ENCODE data around the gene KLRG1.

The KLRG1 gene

DNA sequence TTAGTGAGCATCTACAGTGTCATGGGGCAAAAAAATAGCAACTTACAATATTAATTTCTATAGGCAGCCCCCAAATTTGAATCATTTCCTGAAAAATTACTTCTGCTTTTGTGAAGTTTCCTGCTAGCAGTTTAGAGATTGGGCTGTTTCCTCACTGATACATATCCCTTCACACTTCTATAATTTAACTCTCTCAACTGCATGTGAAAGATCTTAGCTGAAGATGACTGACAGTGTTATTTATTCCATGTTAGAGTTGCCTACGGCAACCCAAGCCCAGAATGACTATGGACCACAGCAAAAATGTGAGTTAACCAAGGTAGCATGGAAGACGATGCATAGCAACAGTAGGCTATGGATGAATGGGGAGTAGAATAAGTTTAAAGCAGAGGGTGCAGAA, at the start of gene KLRG1:
KLRG1 (plus strand) TSS at position 134 of the 400 bp plus-strand sequence; CDS start at position 224, 90 bp downstream.
- TF ChIP-seq, protein P1, sequence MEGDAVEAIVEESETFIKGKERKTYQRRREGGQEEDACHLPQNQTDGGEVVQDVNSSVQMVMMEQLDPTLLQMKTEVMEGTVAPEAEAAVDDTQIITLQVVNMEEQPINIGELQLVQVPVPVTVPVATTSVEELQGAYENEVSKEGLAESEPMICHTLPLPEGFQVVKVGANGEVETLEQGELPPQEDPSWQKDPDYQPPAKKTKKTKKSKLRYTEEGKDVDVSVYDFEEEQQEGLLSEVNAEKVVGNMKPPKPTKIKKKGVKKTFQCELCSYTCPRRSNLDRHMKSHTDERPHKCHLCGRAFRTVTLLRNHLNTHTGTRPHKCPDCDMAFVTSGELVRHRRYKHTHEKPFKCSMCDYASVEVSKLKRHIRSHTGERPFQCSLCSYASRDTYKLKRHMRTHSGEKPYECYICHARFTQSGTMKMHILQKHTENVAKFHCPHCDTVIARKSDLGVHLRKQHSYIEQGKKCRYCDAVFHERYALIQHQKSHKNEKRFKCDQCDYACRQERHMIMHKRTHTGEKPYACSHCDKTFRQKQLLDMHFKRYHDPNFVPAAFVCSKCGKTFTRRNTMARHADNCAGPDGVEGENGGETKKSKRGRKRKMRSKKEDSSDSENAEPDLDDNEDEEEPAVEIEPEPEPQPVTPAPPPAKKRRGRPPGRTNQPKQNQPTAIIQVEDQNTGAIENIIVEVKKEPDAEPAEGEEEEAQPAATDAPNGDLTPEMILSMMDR (IDR thresholded peaks at IDR 0.05; ENCODE audit: low read depth, low read length) = no peak
- no peak for DNase-seq (ENCODE audit: extremely low read depth, low read depth)

DNA sequence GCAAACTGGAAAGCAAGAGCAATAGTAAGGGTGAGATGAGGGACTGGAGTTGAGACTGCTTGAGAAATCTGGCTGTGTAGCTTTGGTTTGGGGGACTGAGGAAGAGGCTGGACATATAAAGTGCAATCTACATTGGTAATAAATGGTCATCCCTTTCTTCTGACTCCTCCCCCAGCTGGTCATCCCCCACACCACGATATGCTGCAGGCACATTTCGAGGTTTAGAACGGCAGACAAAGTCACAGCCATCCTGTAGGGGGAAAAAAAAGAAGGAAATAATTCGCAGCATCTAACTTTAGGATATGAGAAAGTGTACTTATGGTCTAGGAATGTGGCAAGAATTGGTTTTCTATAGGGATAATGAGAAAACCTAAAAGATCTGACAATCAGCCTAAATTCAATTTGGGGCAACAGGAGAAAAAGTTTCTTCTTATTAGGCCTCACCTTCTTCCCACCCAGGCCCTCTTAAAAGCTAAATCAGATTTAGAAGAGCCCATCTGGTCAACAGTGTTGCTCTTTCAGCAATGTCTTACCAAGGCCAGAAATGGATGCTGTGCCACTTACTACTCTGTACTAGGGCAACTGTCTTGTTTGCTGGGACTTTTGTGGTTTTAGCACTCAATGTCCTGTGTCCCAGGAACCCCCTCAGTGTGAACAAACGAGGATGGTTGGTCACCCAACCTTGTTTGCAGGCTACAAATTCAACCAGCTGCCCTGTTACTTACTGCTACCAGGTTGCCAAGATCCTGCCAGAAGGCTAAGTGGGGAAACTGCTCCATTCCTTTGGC, 47.5 kb upstream of the KLRG1 start:
- no peak for DNase-seq (ENCODE audit: extremely low read depth, low read depth)
- TF ChIP-seq, protein P1 (IDR thresholded peaks at IDR 0.05; ENCODE audit: low read depth, low read length) = no peak

DNA sequence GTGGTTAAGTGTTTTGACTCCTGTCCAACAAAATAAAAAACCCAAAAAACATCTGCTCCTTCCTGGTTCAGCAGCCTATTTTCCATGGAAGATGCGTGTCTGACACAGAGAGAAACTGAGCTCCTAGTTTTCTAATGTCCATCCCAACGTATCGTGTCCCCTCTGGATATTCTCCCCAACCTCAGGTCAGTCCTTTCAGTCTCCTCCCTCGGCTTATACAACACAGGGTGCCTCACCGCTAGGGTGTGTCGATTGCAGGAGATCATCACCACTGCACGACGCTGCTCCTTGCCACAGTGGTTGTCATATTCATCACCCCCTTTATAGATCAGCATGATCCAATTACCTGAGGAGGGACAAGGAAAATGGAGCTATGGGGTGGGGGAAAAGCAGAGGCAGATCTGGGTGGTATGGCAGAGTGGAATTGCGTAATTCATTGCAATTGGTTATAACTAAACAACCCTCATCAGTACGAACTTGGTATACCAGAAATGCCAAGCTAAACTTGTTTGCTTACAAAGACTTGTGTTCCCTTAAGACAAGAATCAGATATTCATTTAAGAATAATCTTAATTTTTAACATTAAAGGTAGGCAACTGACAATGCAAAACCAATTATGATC, 45.7 kb upstream of the KLRG1 start:
- TF ChIP-seq, protein P1 (IDR thresholded peaks at IDR 0.05; ENCODE audit: low read depth, low read length) = no peak
- no peak for DNase-seq (ENCODE audit: extremely low read depth, low read depth)

DNA sequence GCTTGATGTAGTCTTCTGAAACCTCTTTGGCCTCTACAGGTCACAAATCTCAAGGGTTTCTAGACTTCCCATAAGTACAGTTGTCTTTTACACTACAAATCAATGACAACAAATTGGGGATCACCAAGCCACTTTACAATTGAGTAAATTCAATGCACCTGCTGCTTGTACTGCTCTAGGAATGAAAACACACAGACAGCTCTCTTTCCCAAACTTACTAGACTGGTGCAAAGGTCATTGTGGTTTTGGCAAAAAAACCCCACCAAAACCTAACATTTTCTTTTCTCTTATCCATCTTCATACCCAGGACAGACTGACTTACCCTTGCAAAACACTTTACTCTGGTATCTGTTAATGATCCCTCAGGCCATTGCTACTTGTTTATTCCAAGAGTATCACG, 42.6 kb upstream of the KLRG1 start:
- DNase-seq (ENCODE audit: extremely low read depth, low read depth) = no peak
- TF ChIP-seq, protein P1 (IDR thresholded peaks at IDR 0.05; ENCODE audit: low read depth, low read length) = no peak

DNA sequence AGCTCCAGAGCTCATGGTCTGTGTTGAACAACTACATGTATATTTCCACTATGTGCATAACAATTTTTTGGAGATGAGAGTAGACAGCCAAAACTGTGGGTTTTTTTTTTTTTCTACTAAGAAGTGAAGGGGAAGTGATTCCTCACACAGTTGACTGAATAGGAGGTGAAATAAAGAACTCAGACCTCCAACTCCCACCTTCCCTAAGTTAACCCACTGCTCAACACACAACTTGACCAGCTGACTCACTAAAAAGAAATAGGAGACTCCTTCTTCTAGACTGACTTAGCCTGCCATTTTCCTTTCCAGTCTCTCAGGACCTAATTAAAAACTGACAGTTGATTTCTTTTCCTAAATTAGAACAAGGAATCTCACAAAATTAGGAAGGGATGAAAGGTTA, 41.6 kb upstream of the KLRG1 start:
- DNase-seq (ENCODE audit: extremely low read depth, low read depth) = no peak
- TF ChIP-seq, protein P1 (IDR thresholded peaks at IDR 0.05; ENCODE audit: low read depth, low read length) = no peak

DNA sequence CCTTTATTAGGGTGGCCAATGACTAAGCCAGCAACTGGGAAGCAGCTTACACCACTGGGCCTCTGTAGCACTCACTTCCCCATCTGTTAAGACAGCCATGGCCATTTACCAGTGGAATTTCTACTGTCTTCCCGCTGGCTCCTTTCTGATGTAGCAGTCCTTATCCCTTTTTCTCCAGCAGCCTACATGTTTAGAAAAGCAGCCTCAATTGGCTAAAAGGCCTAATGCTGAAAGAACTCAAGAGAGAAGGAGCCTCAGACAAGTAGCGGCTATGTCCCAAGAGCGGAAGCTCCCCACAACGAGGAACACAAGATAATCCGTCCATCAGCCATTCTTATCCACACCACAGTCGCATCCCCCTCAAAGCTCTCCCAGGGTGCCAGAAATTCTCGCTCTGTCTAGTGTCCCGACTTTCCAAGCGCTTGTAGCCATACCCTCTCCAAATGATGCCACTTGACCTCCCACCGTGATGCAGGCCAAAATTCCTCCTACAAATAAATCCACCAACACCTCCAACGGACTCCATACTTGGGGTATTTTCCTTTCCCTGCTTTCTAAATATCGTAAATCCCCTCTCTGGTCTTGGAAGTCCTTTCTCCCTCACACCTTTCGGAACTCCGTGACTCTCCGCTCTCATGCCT, 40.5 kb upstream of the KLRG1 start:
- TF ChIP-seq, protein P1 (IDR thresholded peaks at IDR 0.05; ENCODE audit: low read depth, low read length) = no peak
- no peak for DNase-seq (ENCODE audit: extremely low read depth, low read depth)
